HEK293 (cell line): ENCODE results near the gene SLC30A4.
A peak's percentile ranks its signal among the peaks of the same experiment; 100 is the strongest.

Source experiments
- CTCF ChIA-PET: fragments of 350-600 bp; formaldehyde crosslinking; extraction: SDS; loops from one replicate; lab custom pipeline; 2021; ENCODE audit warnings: antibody characterized with exemption; lab: Yijun Ruan, JAX
- POLR2A ChIA-PET: fragments of 300-600 bp; formaldehyde crosslinking; extraction: SDS; loops from one replicate; lab custom pipeline; 2020; ENCODE audit warnings: antibody characterized with exemption, inconsistent platforms; lab: Yijun Ruan, JAX
- H3K27ac ChIP-seq: fragments of 200-500 bp; sonication (Bioruptor generic); 2 replicates; pipeline ENCODE4 v1.5.1; 2014; ENCODE audit warnings: low read depth, low read length, control low read depth, inconsistent platforms; ENCODE audit errors: extremely low read depth
- H3K36me3 ChIP-seq, 2 experiments: fragments of 200-500 bp in 1 of 2; sonication (Bioruptor generic) in 1 of 2; 1 replicate in 1 of 2; 2 replicates in 1 of 2; pipeline ENCODE4 v1.5.1; 2014 to 2017; ENCODE audit warnings: inconsistent platforms in 2 of 2, low read length in 2 of 2; ENCODE audit not compliant: control insufficient read depth in 2 of 2, insufficient read depth in 1 of 2
- H3K4me1 ChIP-seq: fragments of 200-500 bp; sonication (Bioruptor generic); 2 replicates; pipeline ENCODE4 v1.5.1; 2014; ENCODE audit warnings: mild to moderate bottlenecking, low read length, inconsistent platforms; ENCODE audit not compliant: control insufficient read depth, insufficient read depth
- H3K4me3 ChIP-seq: 2 replicates; pipeline ENCODE4 v1.5.1; 2011; ENCODE audit warnings: low read depth, mild to moderate bottlenecking, control low read depth, low read length, moderate library complexity
- H3K9me3 ChIP-seq: fragments of 200-500 bp; sonication (Bioruptor generic); 2 replicates; pipeline ENCODE4 v1.5.1; 2014; ENCODE audit warnings: low read depth, low read length, inconsistent platforms; ENCODE audit not compliant: control insufficient read depth, insufficient read depth
- BCL11B ChIP-seq: fragments of 450-650 bp; formaldehyde crosslinking; IDR thresholded peaks from 2 replicates; pipeline ENCODE4 v1.5.1; 2016; ENCODE audit warnings: low read depth, missing biosample characterization, missing genetic modification characterization
- GLI2 ChIP-seq: fragments of 450-650 bp; formaldehyde crosslinking; IDR thresholded peaks from 2 replicates; pipeline ENCODE4; 2017; ENCODE audit warnings: missing biosample characterization, missing genetic modification characterization, low read depth, borderline replicate concordance
- SALL2 ChIP-seq: fragments of 450-650 bp; formaldehyde crosslinking; IDR thresholded peaks from 2 replicates; pipeline ENCODE4 v1.5.0; 2017; ENCODE audit warnings: missing biosample characterization, mild to moderate bottlenecking, missing genetic modification characterization, borderline replicate concordance
- SCRT1 ChIP-seq: fragments of 450-650 bp; formaldehyde crosslinking; IDR thresholded peaks from 2 replicates; pipeline ENCODE4 v1.5.1; 2016; ENCODE audit warnings: missing biosample characterization, missing genetic modification characterization, borderline replicate concordance
- ZBTB17 ChIP-seq: fragments of 450-650 bp; formaldehyde crosslinking; IDR thresholded peaks from 2 replicates; pipeline ENCODE4 v1.5.1; 2016; ENCODE audit warnings: missing biosample characterization, missing genetic modification characterization
- ZNF157 ChIP-seq: fragments of 450-650 bp; formaldehyde crosslinking; IDR thresholded peaks from 2 replicates; pipeline ENCODE4 v1.5.1; 2016; ENCODE audit warnings: missing biosample characterization, missing genetic modification characterization
- ZNF324 ChIP-seq: fragments of 450-650 bp; formaldehyde crosslinking; IDR thresholded peaks from 2 replicates; pipeline ENCODE4 v1.5.1; 2016; ENCODE audit warnings: missing biosample characterization, missing genetic modification characterization
- ZNF335 ChIP-seq: fragments of 450-650 bp; formaldehyde crosslinking; conservative IDR thresholded peaks from 2 replicates; pipeline ENCODE4 v1.5.1; 2016; ENCODE audit warnings: missing biosample characterization, missing genetic modification characterization
- ZNF404 ChIP-seq: fragments of 450-650 bp; formaldehyde crosslinking; IDR thresholded peaks from 2 replicates; pipeline ENCODE4 v1.5.1; 2017; ENCODE audit warnings: missing biosample characterization, missing genetic modification characterization
- ZNF548 ChIP-seq: fragments of 450-650 bp; formaldehyde crosslinking; IDR thresholded peaks from 2 replicates; pipeline ENCODE4 v1.5.1; 2016; ENCODE audit warnings: missing biosample characterization, missing genetic modification characterization
- ZNF560 ChIP-seq: fragments of 450-650 bp; formaldehyde crosslinking; IDR thresholded peaks from 2 replicates; pipeline ENCODE4 v1.5.1; 2017; ENCODE audit warnings: missing biosample characterization, missing genetic modification characterization, borderline replicate concordance
- ZNF600 ChIP-seq: fragments of 450-650 bp; formaldehyde crosslinking; IDR thresholded peaks from 2 replicates; pipeline ENCODE4 v1.5.1; 2016; ENCODE audit warnings: missing biosample characterization, missing genetic modification characterization
- ZNF610 ChIP-seq: fragments of 450-650 bp; formaldehyde crosslinking; IDR thresholded peaks from 2 replicates; pipeline ENCODE4 v1.5.1; 2016; ENCODE audit warnings: missing biosample characterization, missing genetic modification characterization, borderline replicate concordance
- ZNF768 ChIP-seq: fragments of 450-650 bp; formaldehyde crosslinking; IDR thresholded peaks from 2 replicates; pipeline ENCODE4 v1.5.1; 2018; ENCODE audit warnings: missing biosample characterization, mild to moderate bottlenecking, missing genetic modification characterization
- ZNF843 ChIP-seq: fragments of 450-650 bp; formaldehyde crosslinking; IDR thresholded peaks from 2 replicates; pipeline ENCODE4 v1.5.1; 2016; ENCODE audit warnings: missing biosample characterization, missing genetic modification characterization
- ZSCAN30 ChIP-seq: fragments of 450-650 bp; IDR thresholded peaks from 2 replicates; pipeline ENCODE4 v1.5.1; 2018; ENCODE audit warnings: missing biosample characterization, mild to moderate bottlenecking, missing genetic modification characterization, moderate library complexity
- ZXDB ChIP-seq: fragments of 450-650 bp; formaldehyde crosslinking; IDR thresholded peaks from 2 replicates; pipeline ENCODE4 v1.5.1; 2016; ENCODE audit warnings: missing biosample characterization, missing genetic modification characterization
- TF ChIP-seq, protein P1 (sequence below): fragments of 450-650 bp; formaldehyde crosslinking; IDR thresholded peaks from 2 replicates; pipeline ENCODE4 v1.5.1; 2016; ENCODE audit warnings: missing biosample characterization, missing genetic modification characterization
- TF ChIP-seq, protein P2 (sequence below): fragments of 450-650 bp; formaldehyde crosslinking; IDR thresholded peaks from 2 replicates; pipeline ENCODE4 v1.5.1; 2016; ENCODE audit warnings: missing biosample characterization, missing genetic modification characterization
- TF ChIP-seq, protein P3 (sequence below): sonication (generic); formaldehyde crosslinking; IDR thresholded peaks from 2 replicates; pipeline ENCODE4 v1.8.1; 2022; ENCODE audit warnings: mild to moderate bottlenecking, moderate library complexity, missing genetic modification reagents
- TF ChIP-seq, protein P4 (sequence below): fragments of 450-650 bp; formaldehyde crosslinking; IDR thresholded peaks from 2 replicates; pipeline ENCODE4 v1.5.1; 2017; ENCODE audit warnings: missing biosample characterization, mild to moderate bottlenecking, missing genetic modification characterization, moderate library complexity

SLC30A4 gene

DNA sequence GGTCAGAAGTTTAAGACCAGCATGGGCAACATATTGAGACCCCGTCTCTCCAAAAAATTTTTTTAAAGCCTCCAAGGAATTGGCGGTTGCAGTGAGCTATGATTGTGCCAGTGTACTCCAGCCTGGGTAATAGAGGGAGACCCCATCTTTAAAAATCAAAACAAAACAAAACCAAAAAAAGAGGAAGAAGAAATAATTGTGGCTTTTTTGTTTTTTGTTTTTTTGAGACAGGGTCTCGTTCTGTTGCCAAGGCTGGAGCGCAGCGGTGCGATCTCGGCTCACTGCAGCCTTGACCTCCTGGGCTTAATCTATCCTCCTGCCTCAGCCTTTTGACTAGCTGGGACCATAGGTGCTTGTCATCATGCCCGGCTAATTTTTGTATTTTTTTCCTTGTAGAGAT is 4.5 kb upstream of the SLC30A4 start:
- POLR2A ChIA-PET, result no interaction called here
- no peaks in the 10 kb centered on the region for H3K36me3 ChIP-seq
- H3K9me3 ChIP-seq, result no peaks in the 10 kb centered on the region
- no peak overlapping the region for H3K27ac ChIP-seq
- H3K4me1 ChIP-seq, result no peaks in the 10 kb centered on the region
- no peak overlapping the region for H3K4me3 ChIP-seq
- TF ChIP-seq, protein P1, sequence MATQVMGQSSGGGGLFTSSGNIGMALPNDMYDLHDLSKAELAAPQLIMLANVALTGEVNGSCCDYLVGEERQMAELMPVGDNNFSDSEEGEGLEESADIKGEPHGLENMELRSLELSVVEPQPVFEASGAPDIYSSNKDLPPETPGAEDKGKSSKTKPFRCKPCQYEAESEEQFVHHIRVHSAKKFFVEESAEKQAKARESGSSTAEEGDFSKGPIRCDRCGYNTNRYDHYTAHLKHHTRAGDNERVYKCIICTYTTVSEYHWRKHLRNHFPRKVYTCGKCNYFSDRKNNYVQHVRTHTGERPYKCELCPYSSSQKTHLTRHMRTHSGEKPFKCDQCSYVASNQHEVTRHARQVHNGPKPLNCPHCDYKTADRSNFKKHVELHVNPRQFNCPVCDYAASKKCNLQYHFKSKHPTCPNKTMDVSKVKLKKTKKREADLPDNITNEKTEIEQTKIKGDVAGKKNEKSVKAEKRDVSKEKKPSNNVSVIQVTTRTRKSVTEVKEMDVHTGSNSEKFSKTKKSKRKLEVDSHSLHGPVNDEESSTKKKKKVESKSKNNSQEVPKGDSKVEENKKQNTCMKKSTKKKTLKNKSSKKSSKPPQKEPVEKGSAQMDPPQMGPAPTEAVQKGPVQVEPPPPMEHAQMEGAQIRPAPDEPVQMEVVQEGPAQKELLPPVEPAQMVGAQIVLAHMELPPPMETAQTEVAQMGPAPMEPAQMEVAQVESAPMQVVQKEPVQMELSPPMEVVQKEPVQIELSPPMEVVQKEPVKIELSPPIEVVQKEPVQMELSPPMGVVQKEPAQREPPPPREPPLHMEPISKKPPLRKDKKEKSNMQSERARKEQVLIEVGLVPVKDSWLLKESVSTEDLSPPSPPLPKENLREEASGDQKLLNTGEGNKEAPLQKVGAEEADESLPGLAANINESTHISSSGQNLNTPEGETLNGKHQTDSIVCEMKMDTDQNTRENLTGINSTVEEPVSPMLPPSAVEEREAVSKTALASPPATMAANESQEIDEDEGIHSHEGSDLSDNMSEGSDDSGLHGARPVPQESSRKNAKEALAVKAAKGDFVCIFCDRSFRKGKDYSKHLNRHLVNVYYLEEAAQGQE (tag by site-specific recombination), result no peak
- TF ChIP-seq, protein P2, sequence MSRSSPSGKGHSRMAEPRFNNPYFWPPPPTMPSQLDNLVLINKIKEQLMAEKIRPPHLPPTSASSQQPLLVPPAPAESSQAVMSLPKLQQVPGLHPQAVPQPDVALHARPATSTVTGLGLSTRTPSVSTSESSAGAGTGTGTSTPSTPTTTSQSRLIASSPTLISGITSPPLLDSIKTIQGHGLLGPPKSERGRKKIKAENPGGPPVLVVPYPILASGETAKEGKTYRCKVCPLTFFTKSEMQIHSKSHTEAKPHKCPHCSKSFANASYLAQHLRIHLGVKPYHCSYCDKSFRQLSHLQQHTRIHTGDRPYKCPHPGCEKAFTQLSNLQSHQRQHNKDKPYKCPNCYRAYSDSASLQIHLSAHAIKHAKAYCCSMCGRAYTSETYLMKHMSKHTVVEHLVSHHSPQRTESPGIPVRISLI, result no peak
- no peak for TF ChIP-seq SCRT1 (tag by site-specific recombination)
- TF ChIP-seq, protein P3, sequence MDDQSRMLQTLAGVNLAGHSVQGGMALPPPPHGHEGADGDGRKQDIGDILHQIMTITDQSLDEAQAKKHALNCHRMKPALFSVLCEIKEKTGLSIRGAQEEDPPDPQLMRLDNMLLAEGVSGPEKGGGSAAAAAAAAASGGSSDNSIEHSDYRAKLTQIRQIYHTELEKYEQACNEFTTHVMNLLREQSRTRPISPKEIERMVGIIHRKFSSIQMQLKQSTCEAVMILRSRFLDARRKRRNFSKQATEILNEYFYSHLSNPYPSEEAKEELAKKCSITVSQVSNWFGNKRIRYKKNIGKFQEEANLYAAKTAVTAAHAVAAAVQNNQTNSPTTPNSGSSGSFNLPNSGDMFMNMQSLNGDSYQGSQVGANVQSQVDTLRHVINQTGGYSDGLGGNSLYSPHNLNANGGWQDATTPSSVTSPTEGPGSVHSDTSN, result no peak
- TF ChIP-seq ZSCAN30, result no peak
- no peak for TF ChIP-seq ZNF324 (tag by site-specific recombination)
- no peak for TF ChIP-seq ZNF768 (tag by site-specific recombination)
- TF ChIP-seq GLI2 (tag by site-specific recombination), result no peak
- no peak for TF ChIP-seq ZNF404 (tag by site-specific recombination)
- no peak for TF ChIP-seq SALL2 (tag by site-specific recombination)
- no peak for TF ChIP-seq ZNF610 (tag by site-specific recombination)
- TF ChIP-seq ZNF560 (tag by site-specific recombination), result no peak
- TF ChIP-seq ZNF843 (tag by site-specific recombination), result no peak
- TF ChIP-seq ZNF600, result no peak
- TF ChIP-seq BCL11B (tag by site-specific recombination), result no peak
- TF ChIP-seq ZXDB, result no peak
- TF ChIP-seq, all 188 proteins: peak for 0
- CTCF ChIA-PET, result interaction anchor here (0.6 to 1.7 kb wide), 2 partner anchors 12 to 70 kb away, joined by 3 read pairs; no protein-coding TSS in a partner anchor

DNA sequence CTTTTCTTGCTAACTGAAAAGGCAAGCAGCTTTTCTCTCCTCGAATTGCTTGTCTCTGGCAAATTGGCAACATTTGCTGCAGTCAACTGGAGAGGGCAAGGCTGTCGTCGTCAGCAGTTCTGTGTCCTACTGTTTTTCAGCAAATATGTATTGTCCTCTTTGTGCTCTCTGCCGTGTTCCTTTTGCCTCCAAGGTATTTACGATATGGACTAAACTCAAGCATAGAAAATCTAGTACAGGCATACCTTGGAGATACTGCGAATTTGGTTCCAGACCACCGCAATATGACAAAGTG is 558 bp upstream of the SLC30A4 start:
- no peak for TF ChIP-seq ZNF157 (tag by site-specific recombination)
- peak; percentile 32; the same call in 1 of the 2 replicates for TF ChIP-seq ZNF600
- TF ChIP-seq ZNF335, result peak; percentile 5; the same call in 1 of the 2 replicates
- TF ChIP-seq ZBTB17 (tag by site-specific recombination), result 0 out of 2 replicates have a peak, but pooled peaks have one; percentile 24
- TF ChIP-seq, protein P4, sequence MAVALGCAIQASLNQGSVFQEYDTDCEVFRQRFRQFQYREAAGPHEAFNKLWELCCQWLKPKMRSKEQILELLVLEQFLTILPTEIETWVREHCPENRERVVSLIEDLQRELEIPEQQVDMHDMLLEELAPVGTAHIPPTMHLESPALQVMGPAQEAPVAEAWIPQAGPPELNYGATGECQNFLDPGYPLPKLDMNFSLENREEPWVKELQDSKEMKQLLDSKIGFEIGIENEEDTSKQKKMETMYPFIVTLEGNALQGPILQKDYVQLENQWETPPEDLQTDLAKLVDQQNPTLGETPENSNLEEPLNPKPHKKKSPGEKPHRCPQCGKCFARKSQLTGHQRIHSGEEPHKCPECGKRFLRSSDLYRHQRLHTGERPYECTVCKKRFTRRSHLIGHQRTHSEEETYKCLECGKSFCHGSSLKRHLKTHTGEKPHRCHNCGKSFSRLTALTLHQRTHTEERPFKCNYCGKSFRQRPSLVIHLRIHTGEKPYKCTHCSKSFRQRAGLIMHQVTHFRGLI (tag by site-specific recombination), result no peak
- no peak for TF ChIP-seq ZNF548 (tag by site-specific recombination)
- CTCF ChIA-PET, result no interaction called here
- H3K9me3 ChIP-seq, result no peaks in the 10 kb centered on the region
- H3K27ac ChIP-seq, result peak overlapping the region; percentile 70; the same call in 1 of the 2 replicates
- no peaks in the 10 kb centered on the region for H3K4me1 ChIP-seq
- no peaks in the 10 kb centered on the region for H3K36me3 ChIP-seq
- H3K4me3 ChIP-seq, result peak overlapping the region; percentile 55
- POLR2A ChIA-PET, result no interaction called here
